Activated CD4-positive, alpha-beta T cell treated with anti-CD3 and anti-CD28 coated beads for 48 hours (primary cell): ENCODE measurements around the gene UGP2.
A peak's percentile ranks its signal among the peaks of the same experiment; 100 is the strongest.

Experiments used
- DNase-seq: peaks from one replicate; pipeline ENCODE4 v3.0.0-alpha.2; 2020

UGP2 gene

GRCh38 chr2:63866009-63866709, 24.5 kb downstream of the UGP2 start:
- DNase-seq, result no peak

GRCh38 chr2:63870679-63871078, 29.0 kb downstream of the UGP2 start:
- no peak for DNase-seq

- no peak for DNase-seq
These were observed 30.2 kb downstream of the UGP2 start for GRCh38 chr2:63871864-63872263.

GRCh38 chr2:63872571-63873328, 31.1 kb downstream of the UGP2 start:
- no peak for DNase-seq

- no peak for DNase-seq
These were observed 32.8 kb downstream of the UGP2 start for GRCh38 chr2:63874204-63875130.

- DNase-seq, result no peak
These were observed 33.4 kb downstream of the UGP2 start for GRCh38 chr2:63875131-63875527.

- DNase-seq, result no peak
These were observed 34.0 kb downstream of the UGP2 start for GRCh38 chr2:63875559-63876245.

- DNase-seq, result no peak
These were observed 34.6 kb downstream of the UGP2 start for GRCh38 chr2:63876311-63876710.

- no peak for DNase-seq
These were observed 36.8 kb downstream of the UGP2 start for GRCh38 chr2:63878486-63878885.

GRCh38 chr2:63879876-63880433, 38.3 kb downstream of the UGP2 start:
- DNase-seq, result no peak

- no peak for DNase-seq
These were observed 38.9 kb downstream of the UGP2 start for GRCh38 chr2:63880625-63881024.

GRCh38 chr2:63881205-63881604, 39.5 kb downstream of the UGP2 start:
- no peak for DNase-seq

GRCh38 chr2:63882395-63883105, 40.9 kb downstream of the UGP2 start:
- DNase-seq, result no peak

GRCh38 chr2:63886445-63886844, 44.7 kb downstream of the UGP2 start:
- DNase-seq, result no peak

- DNase-seq, result no peak
These were observed 46.4 kb downstream of the UGP2 start for GRCh38 chr2:63888053-63888452.

- DNase-seq, result peak; percentile 54
These were observed 47.0 kb downstream of the UGP2 start for GRCh38 chr2:63888490-63889402.

GRCh38 chr2:63890678-63891077, 49.0 kb downstream of the UGP2 start:
- no peak for DNase-seq

GRCh38 chr2:63891488-63892030, 49.9 kb downstream of the UGP2 start:
- no peak for DNase-seq

- no peak for DNase-seq
These were observed 51.5 kb downstream of the UGP2 start for GRCh38 chr2:63893163-63893562.

GRCh38 chr2:63894167-63894566, 52.5 kb downstream of the UGP2 start:
- no peak for DNase-seq
